GM04503 (cell line): ENCODE results near the gene ARHGEF2.

Source experiments
- DNase-seq: peaks from one replicate; pipeline ENCODE4 v3.0.0-alpha.2; 2012; ENCODE audit warnings: low read depth

Gene ARHGEF2

GRCh38 chr1:155978325-155978972, at the start of gene ARHGEF2:
Gene ARHGEF2, minus strand, starts transcription at chr1:155978547. Its CDS starts 120 bp downstream, at chr1:155978427.
- no peak for DNase-seq

GRCh38 chr1:156026588-156026987, 48.2 kb upstream of the ARHGEF2 start:
- no peak for DNase-seq

DNA sequence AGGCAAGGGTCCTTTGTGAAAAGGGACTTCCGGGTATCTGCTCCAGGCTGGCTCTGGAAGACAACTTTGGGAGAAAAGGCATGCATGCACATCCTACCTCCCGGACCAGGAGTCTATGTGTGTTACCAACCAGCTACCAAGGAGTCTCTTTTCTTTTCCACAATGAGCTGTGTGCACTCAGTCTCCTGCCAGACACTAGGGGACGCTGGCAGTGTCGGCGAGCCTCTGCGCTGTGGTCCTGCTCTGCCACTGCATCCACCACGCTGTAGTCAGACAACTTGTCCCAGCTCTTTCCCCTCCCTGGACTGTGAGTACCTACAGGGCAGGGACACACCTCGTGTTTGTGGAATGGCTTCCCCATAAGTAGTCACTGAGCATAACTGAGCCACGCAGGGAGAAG, 47.5 kb upstream of the ARHGEF2 start:
- DNase-seq: no peak

- no peak for DNase-seq
Observed at GRCh38 chr1:156024801-156025200, 46.5 kb upstream of the ARHGEF2 start.

DNA sequence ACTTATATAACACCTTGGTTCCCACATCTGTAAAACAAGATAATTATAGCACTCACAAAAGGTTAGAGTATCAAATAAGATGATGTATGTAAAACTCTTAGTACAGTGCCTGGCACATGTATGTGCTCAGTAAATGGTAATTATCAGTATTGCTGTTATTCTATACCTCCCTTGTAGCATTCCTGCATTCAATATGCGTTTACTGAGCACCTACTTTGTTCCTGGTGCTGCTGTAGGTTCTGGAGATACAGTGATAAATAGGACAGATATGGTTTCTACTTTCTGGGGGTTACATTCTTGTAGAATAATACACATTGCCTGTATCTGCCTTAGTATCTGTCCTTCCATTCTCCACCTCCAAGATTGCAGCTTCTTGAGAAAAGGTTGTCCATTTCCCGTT, 43.6 kb upstream of the ARHGEF2 start:
- no peak for DNase-seq

- DNase-seq: no peak
Observed at GRCh38 chr1:156021093-156021428, 42.7 kb upstream of the ARHGEF2 start.

- DNase-seq: peak; percentile 56
Observed at GRCh38 chr1:156020293-156021092, 42.1 kb upstream of the ARHGEF2 start, which contains the start of gene SSR2. Gene SSR2, minus strand, starts transcription at chr1:156020951. Its CDS starts 784 bp downstream, at chr1:156020167.

DNA sequence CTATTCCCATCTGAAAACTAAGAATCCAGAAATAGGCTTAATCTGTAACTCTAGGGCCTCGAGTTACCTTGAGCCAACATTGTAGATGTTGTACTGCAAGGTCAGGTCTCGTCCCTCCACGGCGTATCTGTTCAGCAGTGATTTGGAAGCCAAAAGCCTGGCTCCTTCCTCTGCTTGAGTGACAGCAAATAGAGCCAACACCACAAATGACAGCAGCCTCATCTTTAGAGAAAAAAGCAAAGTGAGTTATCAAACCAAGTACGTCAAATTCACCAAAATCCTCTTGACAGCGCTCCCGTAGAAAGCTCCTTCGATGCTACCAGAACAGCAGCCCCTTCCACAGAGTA, 41.6 kb upstream of the ARHGEF2 start:
- DNase-seq: no peak

DNA sequence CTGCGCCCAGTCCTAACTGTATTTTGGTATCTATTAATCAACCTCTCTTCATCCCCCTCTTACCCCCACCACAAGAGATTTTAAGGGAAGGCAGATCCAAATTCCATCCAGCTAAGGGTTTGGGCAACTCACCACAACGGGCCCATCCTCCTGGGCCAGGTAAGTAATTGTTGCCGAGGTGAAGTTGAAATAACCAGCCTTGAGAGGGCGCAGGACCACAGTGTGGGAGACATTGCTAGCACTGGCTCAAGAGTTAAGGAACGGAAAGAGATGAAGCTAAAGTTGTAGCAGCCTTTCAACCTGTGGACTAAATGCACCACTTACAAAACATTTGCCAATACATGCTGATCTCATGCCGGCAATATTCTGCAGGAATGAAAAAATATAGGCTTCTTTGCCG, 36.5 kb upstream of the ARHGEF2 start:
- DNase-seq: no peak

- no peak for DNase-seq
Observed at GRCh38 chr1:156012051-156012817, 33.9 kb upstream of the ARHGEF2 start.

GRCh38 chr1:156009404-156009803, 31.1 kb upstream of the ARHGEF2 start:
- no peak for DNase-seq

DNA sequence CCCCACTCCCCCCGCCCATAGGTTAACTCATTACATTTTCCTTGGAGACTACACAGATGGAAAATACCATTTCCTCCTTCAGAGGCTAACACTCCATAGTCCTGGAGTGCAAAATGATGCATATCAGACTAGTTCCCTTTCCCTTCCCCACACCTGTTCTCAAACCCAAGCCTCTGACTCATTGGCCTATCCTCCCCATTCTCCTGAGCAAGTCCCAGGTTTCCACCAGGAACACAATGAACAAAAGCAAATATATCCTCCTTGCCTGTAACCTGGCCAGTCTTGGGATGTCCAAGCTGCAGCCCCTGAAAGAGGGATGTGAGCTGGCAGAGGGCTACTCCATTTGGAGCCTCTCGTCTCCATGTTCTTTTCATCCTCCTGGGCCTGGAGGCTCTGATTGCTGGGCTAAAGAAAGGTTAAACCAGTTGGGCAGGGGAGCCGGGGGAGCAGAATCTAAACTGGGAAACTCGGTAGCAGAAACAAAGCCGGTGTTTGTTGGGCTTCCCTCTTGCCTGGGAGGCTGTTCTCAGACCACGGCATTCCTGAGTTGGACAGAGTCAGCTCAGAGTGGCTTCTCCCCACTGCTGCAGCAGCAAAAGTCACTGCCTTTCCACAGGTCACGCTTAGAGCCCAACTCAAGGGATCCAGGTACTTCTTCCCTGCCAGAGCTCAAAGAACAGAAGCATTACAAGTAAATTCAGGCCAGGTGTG, 28.5 kb upstream of the ARHGEF2 start:
- DNase-seq: no peak

- no peak for DNase-seq
Observed at GRCh38 chr1:156004843-156005584, 26.7 kb upstream of the ARHGEF2 start.

DNA sequence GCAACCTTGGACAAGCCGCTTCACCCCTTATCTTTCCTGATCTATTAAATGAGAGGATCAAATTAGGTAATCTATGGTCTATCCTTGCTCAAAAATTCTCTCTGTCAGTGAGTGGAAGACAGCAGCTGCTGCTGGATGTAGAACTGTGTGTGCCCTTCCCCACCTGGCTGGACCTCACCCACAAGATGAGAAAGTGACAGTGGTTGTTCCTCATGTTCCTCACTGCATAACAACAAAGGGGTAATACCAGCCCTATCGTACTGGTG, 25.5 kb upstream of the ARHGEF2 start:
- DNase-seq: no peak

GRCh38 chr1:156002188-156002911, 24.0 kb upstream of the ARHGEF2 start:
- no peak for DNase-seq

DNA sequence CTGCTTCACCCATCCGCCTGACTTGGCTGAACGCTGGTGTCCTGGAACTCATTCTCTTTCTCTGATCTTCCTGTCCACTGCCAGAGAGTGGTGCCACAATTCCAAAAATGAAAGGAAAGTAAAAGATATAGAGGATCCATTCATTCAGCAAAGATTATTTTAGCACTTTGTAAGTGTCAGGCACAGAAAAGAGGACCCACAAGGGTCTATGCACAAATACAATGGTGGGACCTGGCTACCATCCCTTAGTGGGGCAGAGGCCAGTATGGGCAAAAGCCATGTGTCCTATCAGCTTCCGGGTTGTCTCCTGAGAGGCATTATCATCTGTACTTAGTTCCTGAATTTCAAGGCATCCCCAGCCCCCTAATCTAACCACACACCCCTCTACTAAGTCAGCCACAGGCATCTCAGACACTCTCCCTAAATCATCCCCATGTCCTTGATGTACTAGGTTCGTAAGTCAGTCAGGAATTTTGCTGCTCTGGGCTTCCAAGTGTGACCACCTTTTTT, 23.4 kb upstream of the ARHGEF2 start:
- DNase-seq: no peak

GRCh38 chr1:156001021-156001661, 22.8 kb upstream of the ARHGEF2 start:
- DNase-seq: no peak

DNA sequence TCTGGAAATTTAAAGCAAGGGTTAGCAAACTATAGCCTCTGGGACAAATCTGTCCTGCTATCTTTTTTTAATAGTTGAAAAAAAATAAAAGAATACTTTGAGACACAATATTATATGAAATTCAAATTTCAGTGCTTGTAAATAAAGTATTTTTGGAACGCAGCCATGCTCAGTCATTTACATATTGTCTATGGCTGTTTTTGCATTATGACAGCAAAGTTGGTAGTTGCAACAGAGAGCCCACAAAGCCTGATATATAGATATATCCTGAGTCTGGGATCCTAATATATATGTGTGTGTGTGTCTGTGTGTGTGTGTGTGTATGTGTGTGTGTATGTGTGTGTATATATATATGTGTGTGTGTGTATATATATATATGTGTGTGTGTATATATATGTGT, 21.6 kb upstream of the ARHGEF2 start:
- DNase-seq: no peak

DNA sequence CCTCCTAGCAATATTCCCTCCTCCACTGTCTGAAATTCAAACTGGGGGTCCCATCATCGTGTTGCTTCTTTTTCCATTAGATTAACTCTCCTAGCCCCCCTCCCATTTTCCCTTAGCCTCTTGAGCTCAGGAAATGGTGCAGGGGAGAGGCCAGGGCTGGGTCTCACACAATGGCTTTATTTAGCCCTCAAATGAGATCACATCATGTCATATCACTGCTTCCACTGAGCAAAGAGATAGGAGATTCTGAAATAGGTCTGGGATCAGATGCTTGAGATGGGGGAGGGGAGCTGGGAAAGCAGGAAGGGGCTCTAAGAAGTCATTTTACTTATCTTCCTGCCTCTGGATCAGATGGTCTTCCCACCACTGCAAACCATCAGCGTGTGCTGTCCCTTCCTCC, 17.8 kb upstream of the ARHGEF2 start:
- no peak for DNase-seq

DNA sequence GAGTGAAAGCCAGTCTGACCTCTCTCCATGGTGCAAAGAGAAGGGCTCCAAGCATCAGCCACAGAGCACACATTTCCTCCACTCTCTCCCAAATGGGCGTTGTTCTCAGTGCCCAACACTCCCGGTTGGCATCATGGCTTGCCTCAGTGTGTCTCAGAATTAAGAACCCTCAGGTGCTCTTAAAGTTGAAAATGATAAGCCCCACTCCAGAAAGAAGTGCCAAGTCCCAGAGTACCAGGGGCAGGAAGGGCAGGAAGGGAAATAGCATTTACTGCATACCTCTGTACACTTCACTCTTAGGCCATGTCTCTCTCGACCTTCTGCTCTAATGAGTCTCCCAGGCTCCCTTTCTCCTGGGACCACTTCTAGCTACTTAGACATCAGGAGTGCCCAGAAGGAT, 15.2 kb upstream of the ARHGEF2 start:
- DNase-seq: no peak
